PC-3 (cell line): ENCODE results near the gene PAX1. TPM values are rescaled to one million over a fixed set of nuclear protein-coding genes. Genes with fewer than 3 reads are reported as not detected.

ENCODE experiments used
- ATAC-seq: fragments of 200-7000 bp; cut with Tn5 transposase; 2 replicates; pipeline ENCODE4 v1.9.1; 2020; ENCODE audit warnings: mild to moderate bottlenecking, moderate library complexity
- BruUV-seq: library from RNA; stranded (reverse); fragments of 400-500 nt; replicated peaks from 2 replicates; lab custom pipeline; 2021; lab: Mats Ljungman, UMichigan
- CTCF ChIA-PET: fragments of 300-600 bp; sonication (Branson Sonifier 250); formaldehyde crosslinking; loops from one replicate; lab custom pipeline; 2022; ENCODE audit warnings: antibody characterized with exemption; lab: Charles Lee
- POLR2A ChIA-PET: fragments of 300-600 bp; sonication (Branson Sonifier 250); formaldehyde crosslinking; loops from one replicate; lab custom pipeline; 2022; ENCODE audit warnings: antibody characterized with exemption; ENCODE audit not compliant: unreplicated experiment; lab: Charles Lee
- DNase-seq: peaks from one replicate; pipeline ENCODE4 v3.0.0-alpha.2; 2015
- H2AFZ ChIP-seq: fragments of 300-600 bp; sonication (generic); 2 replicates; pipeline ENCODE4 v1.6.0; 2016; ENCODE audit warnings: antibody characterized with exemption, low read length
- H3F3A ChIP-seq: fragments of 300-600 bp; sonication (generic); one replicate; pipeline ENCODE4 v1.6.0; 2017; ENCODE audit warnings: antibody characterized with exemption, low read length, control low read depth, mild to moderate bottlenecking; ENCODE audit not compliant: unreplicated experiment
- H3K27ac ChIP-seq: fragments of 300-600 bp; sonication (generic); 2 replicates; pipeline ENCODE4 v1.5.1; 2016; ENCODE audit warnings: mild to moderate bottlenecking, low read length
- H3K27me3 ChIP-seq: fragments of 300-600 bp; sonication (generic); 2 replicates; pipeline ENCODE4 v1.6.1; 2016; ENCODE audit warnings: low read length, mixed read lengths
- H3K36me3 ChIP-seq: fragments of 300-600 bp; sonication (generic); 2 replicates; pipeline ENCODE4 v1.6.1; 2016; ENCODE audit warnings: low read depth, mixed run types, low read length, mixed read lengths
- H3K4me1 ChIP-seq: fragments of 300-600 bp; sonication (generic); 2 replicates; pipeline ENCODE4 v1.5.1; 2016; ENCODE audit warnings: low read length; ENCODE audit not compliant: insufficient read depth
- H3K4me2 ChIP-seq: fragments of 300-600 bp; sonication (generic); 2 replicates; pipeline ENCODE4 v1.6.0; 2016; ENCODE audit warnings: low read length
- H3K4me3 ChIP-seq: fragments of 300-600 bp; sonication (generic); 2 replicates; pipeline ENCODE4 v1.5.1; 2016; ENCODE audit warnings: mild to moderate bottlenecking, low read length, mixed read lengths
- H3K79me2 ChIP-seq: fragments of 300-600 bp; sonication (generic); 2 replicates; pipeline ENCODE4 v1.6.1; 2017; ENCODE audit warnings: low read length, mixed read lengths
- H3K9ac ChIP-seq: fragments of 300-600 bp; sonication (generic); 2 replicates; pipeline ENCODE4 v1.6.0; 2016; ENCODE audit warnings: mild to moderate bottlenecking, low read length
- H3K9me2 ChIP-seq: fragments of 300-600 bp; sonication (generic); replicated peaks from 2 replicates; pipeline ENCODE4 v1.6.1; 2016; ENCODE audit warnings: mixed run types, low read length, mixed read lengths
- H3K9me3 ChIP-seq: fragments of 300-600 bp; sonication (generic); 2 replicates; pipeline ENCODE4 v1.6.1; 2016; ENCODE audit warnings: low read length, mixed read lengths
- H4K20me1 ChIP-seq: fragments of 300-600 bp; sonication (generic); 2 replicates; pipeline ENCODE4 v1.6.1; 2016; ENCODE audit warnings: low read length, mixed read lengths
- CTCF ChIP-seq: fragments of 300-600 bp; sonication (generic); conservative IDR thresholded peaks from 2 replicates; pipeline ENCODE4 v1.5.1; 2017; ENCODE audit warnings: antibody characterized with exemption, low read depth, mild to moderate bottlenecking, low read length
- EZH2 ChIP-seq: fragments of 300-600 bp; sonication (generic); IDR thresholded peaks from one replicate; pipeline ENCODE4 v1.6.1; 2017; ENCODE audit warnings: antibody characterized with exemption, mild to moderate bottlenecking, low read length; ENCODE audit not compliant: unreplicated experiment
- EZH2phosphoT487 ChIP-seq: fragments of 300-600 bp; sonication (generic); IDR thresholded peaks from 2 replicates; pipeline ENCODE4 v1.6.1; 2018; ENCODE audit warnings: mild to moderate bottlenecking, antibody characterized with exemption, low read length, borderline replicate concordance
- intact Hi-C: fragments of 100-400 bp; cut with micrococcal nuclease; formaldehyde crosslinking; loops from 2 replicates; pipeline ENCODE4 v1.9.0; 2023
- total RNA-seq: library from RNA; depleted of rRNA; stranded (reverse); fragments of >200 nt; gene quantifications from 2 replicates; pipeline ENCODE4 v1.2.3, GENCODE V29; 2014

Gene PAX1
- total RNA-seq, 1 experiment from 2014 or later: not detected

DNA sequence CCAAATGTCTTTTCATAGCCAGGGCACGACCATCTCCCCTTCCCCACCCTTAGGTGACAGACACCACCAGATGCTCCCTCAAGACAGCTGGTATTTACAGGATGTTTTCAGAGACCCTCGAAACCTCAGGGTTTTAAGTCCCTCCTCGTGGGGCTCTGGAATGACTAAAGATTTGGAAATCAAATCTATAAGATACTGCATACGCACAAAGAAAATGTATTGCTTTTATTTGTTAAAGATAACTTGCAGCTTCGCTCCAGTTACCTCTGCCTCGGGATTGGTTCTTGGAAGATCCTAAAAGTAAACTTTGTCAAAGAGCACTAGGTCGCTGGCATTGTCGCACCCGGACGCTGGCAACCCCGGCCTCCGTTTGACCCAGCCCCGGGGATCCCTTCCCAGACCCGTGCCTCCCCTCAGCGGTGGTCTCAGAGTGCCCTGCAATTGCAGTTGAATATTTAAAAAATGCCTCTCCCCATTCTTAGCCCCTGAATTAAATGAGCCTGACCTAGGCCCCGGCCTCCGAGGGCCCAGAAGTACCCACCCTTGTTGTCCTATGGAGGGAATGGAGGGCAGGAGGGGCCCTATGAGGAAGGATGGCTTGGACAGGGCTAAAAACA is 7.1 kb downstream of the PAX1 start:
- CTCF ChIA-PET: no interaction called here
- H3K4me1 ChIP-seq: no peaks in the 10 kb centered on the region
- H3K27ac ChIP-seq: no peak overlapping the region
- H3K27me3 ChIP-seq: peaks cover 93% of the 10 kb centered on the region
- intact Hi-C loops: no loop called here
- no peaks in the 10 kb centered on the region for H3F3A ChIP-seq
- no peaks in the 10 kb centered on the region for H3K9me2 ChIP-seq
- H4K20me1 ChIP-seq: no peaks in the 10 kb centered on the region
- H3K79me2 ChIP-seq: no peaks in the 10 kb centered on the region
- no peak overlapping the region for H2AFZ ChIP-seq
- POLR2A ChIA-PET: no interaction called here
- DNase-seq: no peak
- H3K4me3 ChIP-seq: no peak overlapping the region
- no peaks in the 10 kb centered on the region for H3K9me3 ChIP-seq
- no peak overlapping the region for H3K4me2 ChIP-seq
- BruUV-seq: no TSS peak
- ATAC-seq: no peak
- TF ChIP-seq CTCF (no peak), EZH2phosphoT487 (no peak), EZH2 (no peak)
- H3K36me3 ChIP-seq: no peaks in the 10 kb centered on the region
- no peak overlapping the region for H3K9ac ChIP-seq

GRCh38 chr20:21713470-21713869 is 8.0 kb downstream of the PAX1 start:
- Histone ChIP-seq H3K4me3 (no peak overlapping the region), H3K27ac (no peak overlapping the region), H3K4me1 (no peaks in the 10 kb centered on the region), H3K27me3 (peaks cover 93% of the 10 kb centered on the region), H3F3A (no peaks in the 10 kb centered on the region), H3K9me2 (no peaks in the 10 kb centered on the region), H3K4me2 (no peak overlapping the region), H4K20me1 (no peaks in the 10 kb centered on the region), H2AFZ (no peak overlapping the region), H3K9ac (no peak overlapping the region), H3K36me3 (no peaks in the 10 kb centered on the region), H3K79me2 (no peaks in the 10 kb centered on the region), H3K9me3 (no peaks in the 10 kb centered on the region)
- CTCF ChIA-PET: no interaction called here
- ATAC-seq (no peak), DNase-seq (no peak)
- BruUV-seq: no TSS peak
- intact Hi-C loops: no loop called here
- TF ChIP-seq EZH2phosphoT487 (no peak), CTCF (no peak), EZH2 (no peak)
- POLR2A ChIA-PET: no interaction called here

DNA sequence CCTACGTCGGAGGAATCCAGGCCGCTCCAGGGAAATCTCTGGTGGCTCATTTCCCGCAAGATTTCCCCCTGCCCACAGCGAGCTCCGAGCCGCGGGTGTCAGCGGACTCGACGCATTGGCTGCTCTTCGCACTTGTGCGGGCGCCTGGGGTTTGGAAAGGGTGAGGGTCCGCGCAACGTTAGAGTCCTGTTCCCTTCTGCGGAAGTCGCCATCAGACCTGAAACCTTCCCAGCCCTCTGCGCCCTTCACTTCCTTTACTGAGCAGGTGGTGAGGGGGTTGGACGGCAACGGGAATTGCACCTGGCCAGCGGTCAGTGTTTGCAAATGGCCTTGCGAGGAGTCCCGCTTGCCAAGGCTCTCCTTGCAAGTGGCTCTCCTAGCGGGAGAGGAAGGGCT is 8.4 kb downstream of the PAX1 start:
- ATAC-seq: no peak
- Histone ChIP-seq H3K9ac (no peak overlapping the region), H2AFZ (no peak overlapping the region), H3K36me3 (no peaks in the 10 kb centered on the region), H3K9me3 (no peaks in the 10 kb centered on the region), H3K4me3 (no peak overlapping the region), H3F3A (no peaks in the 10 kb centered on the region), H3K79me2 (no peaks in the 10 kb centered on the region), H3K4me1 (no peaks in the 10 kb centered on the region), H3K9me2 (no peaks in the 10 kb centered on the region), H3K4me2 (no peak overlapping the region), H3K27ac (no peak overlapping the region), H3K27me3 (peaks cover 92% of the 10 kb centered on the region), H4K20me1 (no peaks in the 10 kb centered on the region)
- TF ChIP-seq EZH2 (no peak), CTCF (no peak), EZH2phosphoT487 (no peak)
- no TSS peak for BruUV-seq
- intact Hi-C loops: no loop called here
- ChIA-PET CTCF (no interaction called here), POLR2A (no interaction called here)
- no peak for DNase-seq
